IMR-90 (cell line): ENCODE results near the gene RNF130. TPM values are rescaled to one million over a fixed set of nuclear protein-coding genes. Genes with fewer than 3 reads are reported as not detected.

Source experiments
- ATAC-seq: fragments of 200-7000 bp; cut with Tn5 transposase; 2 replicates; pipeline ENCODE4 v1.9.1; 2020; ENCODE audit warnings: low read depth, mild to moderate bottlenecking, moderate library complexity
- BruUV-seq: library from RNA; stranded (reverse); fragments of 400-500 nt; replicated peaks from 2 replicates; lab custom pipeline; 2021; lab: Mats Ljungman, UMichigan
- CTCF ChIA-PET: fragments of 300-600 bp; formaldehyde crosslinking; extraction: SDS; loops from one replicate; lab custom pipeline; 2021; ENCODE audit warnings: antibody characterized with exemption; lab: Yijun Ruan, JAX
- POLR2A ChIA-PET: fragments of 300-600 bp; sonication (Branson Sonifier 250); formaldehyde crosslinking; loops from one replicate; lab custom pipeline; 2022; ENCODE audit warnings: antibody characterized with exemption; ENCODE audit not compliant: unreplicated experiment; lab: Charles Lee
- DNase-seq: peaks from one replicate; pipeline ENCODE4 v3.0.0; 2013
- H2AFZ ChIP-seq: replicated peaks from 2 replicates; pipeline ENCODE3; 2013; ENCODE audit warnings: low read length, mild to moderate bottlenecking; ENCODE audit not compliant: poor library complexity
- H2AK5ac ChIP-seq: 2 replicates; pipeline ENCODE4 v1.6.1; 2013; ENCODE audit warnings: low read depth, low read length, inconsistent platforms
- H2AK9ac ChIP-seq: replicated peaks from 2 replicates; pipeline ENCODE3; 2013; ENCODE audit warnings: mild to moderate bottlenecking, low read depth, low read length, moderate library complexity; ENCODE audit not compliant: poor library complexity
- H2BK120ac ChIP-seq: 2 replicates; pipeline ENCODE4 v1.6.1; 2013; ENCODE audit warnings: low read depth, low read length, inconsistent platforms
- H2BK15ac ChIP-seq: 3 replicates; pipeline ENCODE4 v1.6.1; 2013; ENCODE audit warnings: low read depth, low read length, inconsistent platforms
- H2BK20ac ChIP-seq: 2 replicates; pipeline ENCODE4 v1.6.1; 2013; ENCODE audit warnings: low read depth, mild to moderate bottlenecking, inconsistent platforms, low read length, moderate library complexity
- H2BK5ac ChIP-seq: 2 replicates; pipeline ENCODE4 v1.6.1; 2013; ENCODE audit warnings: mild to moderate bottlenecking, low read depth, low read length, inconsistent platforms; ENCODE audit not compliant: poor library complexity, severe bottlenecking
- H3K14ac ChIP-seq: replicated peaks from 2 replicates; pipeline ENCODE4 v1.6.1; 2013; ENCODE audit warnings: low read depth, low read length, inconsistent platforms
- H3K18ac ChIP-seq: 2 replicates; pipeline ENCODE4 v1.6.1; 2013; ENCODE audit warnings: low read depth, low read length, control low read depth
- H3K23ac ChIP-seq: 2 replicates; pipeline ENCODE4 v1.6.1; 2013; ENCODE audit warnings: low read depth, low read length, inconsistent platforms
- H3K27ac ChIP-seq: 2 replicates; pipeline ENCODE4 v1.5.1; 2013; ENCODE audit warnings: mild to moderate bottlenecking, control low read depth, low read length; ENCODE audit not compliant: insufficient read depth
- H3K27me3 ChIP-seq: 2 replicates; pipeline ENCODE4 v1.6.1; 2013; ENCODE audit warnings: low read length; ENCODE audit not compliant: control insufficient read depth, insufficient read depth
- H3K36me3 ChIP-seq: 2 replicates; pipeline ENCODE4 v1.6.1; 2013; ENCODE audit warnings: low read length, mixed read lengths; ENCODE audit not compliant: control insufficient read depth, insufficient read depth
- H3K4ac ChIP-seq: 2 replicates; pipeline ENCODE4 v1.6.1; 2013; ENCODE audit warnings: low read depth, low read length, inconsistent platforms
- H3K4me1 ChIP-seq: 2 replicates; pipeline ENCODE4 v1.6.1; 2013; ENCODE audit warnings: low read length, mixed read lengths; ENCODE audit not compliant: control insufficient read depth, insufficient read depth
- H3K4me2 ChIP-seq: 2 replicates; pipeline ENCODE4 v1.6.1; 2013; ENCODE audit warnings: low read depth, mild to moderate bottlenecking, control low read depth, low read length, moderate library complexity
- H3K4me3 ChIP-seq: 2 replicates; pipeline ENCODE4 v1.5.1; 2013; ENCODE audit warnings: low read depth, mild to moderate bottlenecking, control low read depth, low read length, moderate library complexity; ENCODE audit not compliant: insufficient read depth
- H3K56ac ChIP-seq: 2 replicates; pipeline ENCODE4 v1.6.1; 2013; ENCODE audit warnings: low read length, inconsistent platforms; ENCODE audit not compliant: insufficient read depth; ENCODE audit errors: extremely low read depth
- H3K79me1 ChIP-seq, 2 experiments: 2 replicates each; pipeline ENCODE4 v1.6.1; 2013; ENCODE audit warnings: low read length in 2 of 2, inconsistent platforms in 1 of 2, low read depth in 1 of 2
- H3K9ac ChIP-seq: 2 replicates; pipeline ENCODE4 v1.6.1; 2013; ENCODE audit warnings: low read depth, low read length, control low read depth
- H3K9me1 ChIP-seq: 2 replicates; pipeline ENCODE4 v1.6.1; 2013; ENCODE audit warnings: low read length, inconsistent platforms; ENCODE audit not compliant: insufficient read depth
- H3K9me3 ChIP-seq: 2 replicates; pipeline ENCODE4 v1.6.1; 2013; ENCODE audit warnings: low read length; ENCODE audit not compliant: control insufficient read depth, insufficient read depth
- H4K20me1 ChIP-seq: 2 replicates; pipeline ENCODE4 v1.6.1; 2013; ENCODE audit warnings: low read length, inconsistent platforms; ENCODE audit not compliant: insufficient read depth
- H4K5ac ChIP-seq: 2 replicates; pipeline ENCODE4 v1.6.1; 2013; ENCODE audit warnings: mild to moderate bottlenecking, low read depth, low read length, control low read depth
- H4K8ac ChIP-seq, 2 experiments: 2 replicates each; pipeline ENCODE4 v1.6.1; 2013; ENCODE audit warnings: low read depth in 2 of 2, low read length in 2 of 2, control low read depth in 1 of 2, inconsistent platforms in 1 of 2
- H4K91ac ChIP-seq: 2 replicates; pipeline ENCODE4 v1.6.1; 2013; ENCODE audit warnings: low read depth, low read length, inconsistent platforms; ENCODE audit not compliant: insufficient read depth
- WGBS, 2 experiments: methylation state at CpG; one replicate each; pipeline versions ENCODE4 v1.1.5 to v1.1.7; 2013; ENCODE audit warnings: missing lambda C conversion rate in 2 of 2; ENCODE audit not compliant: insufficient read length in 1 of 2; ENCODE audit errors: extremely low coverage in 2 of 2; 5-methylcytosine and 5-hydroxymethylcytosine counted together
- dilution Hi-C: fragments of 300-500 bp; cut with HindIII; formaldehyde crosslinking; loops from one replicate; pipeline ENCODE4 v1.14.3; 2018; ENCODE audit warnings: low sequenced_read_pairs; ENCODE audit not compliant: unreplicated experiment
- in situ Hi-C: fragments of 300-500 bp; cut with MboI; formaldehyde crosslinking; loops from 3 replicates; pipeline ENCODE4 v1.14.3; 2019; ENCODE audit warnings: low sequenced_read_pairs, inconsistent platforms, mixed read lengths
- intact Hi-C: fragments of 100-400 bp; cut with micrococcal nuclease; formaldehyde crosslinking; loops from 2 replicates; pipeline ENCODE4 v1.10.0; 2022
- polyA plus RNA-seq, 3 experiments: library from polyadenylated mRNA; depleted of rRNA; stranded (reverse); fragments of >200 nt; gene quantifications; 2 replicates each; pipeline ENCODE4 v1.2.3, GENCODE V29; 2012; ENCODE audit warnings: low replicate concordance in 1 of 3
- total RNA-seq: library from RNA; depleted of rRNA; stranded (reverse); fragments of >200 nt; gene quantifications from 2 replicates; pipeline ENCODE4 v1.2.3, GENCODE V29; 2012
- TF ChIP-seq, protein P1 (sequence below): conservative IDR thresholded peaks from 2 replicates; pipeline ENCODE4 v1.5.1; 2012; ENCODE audit warnings: mild to moderate bottlenecking, low read depth, low read length, improper control_type of control experiment

The RNF130 gene
- total and polyA plus RNA-seq, 2 of the 4 experiments (the other 2 are of a cell fraction) = 12.9 to 21.7 TPM

DNA sequence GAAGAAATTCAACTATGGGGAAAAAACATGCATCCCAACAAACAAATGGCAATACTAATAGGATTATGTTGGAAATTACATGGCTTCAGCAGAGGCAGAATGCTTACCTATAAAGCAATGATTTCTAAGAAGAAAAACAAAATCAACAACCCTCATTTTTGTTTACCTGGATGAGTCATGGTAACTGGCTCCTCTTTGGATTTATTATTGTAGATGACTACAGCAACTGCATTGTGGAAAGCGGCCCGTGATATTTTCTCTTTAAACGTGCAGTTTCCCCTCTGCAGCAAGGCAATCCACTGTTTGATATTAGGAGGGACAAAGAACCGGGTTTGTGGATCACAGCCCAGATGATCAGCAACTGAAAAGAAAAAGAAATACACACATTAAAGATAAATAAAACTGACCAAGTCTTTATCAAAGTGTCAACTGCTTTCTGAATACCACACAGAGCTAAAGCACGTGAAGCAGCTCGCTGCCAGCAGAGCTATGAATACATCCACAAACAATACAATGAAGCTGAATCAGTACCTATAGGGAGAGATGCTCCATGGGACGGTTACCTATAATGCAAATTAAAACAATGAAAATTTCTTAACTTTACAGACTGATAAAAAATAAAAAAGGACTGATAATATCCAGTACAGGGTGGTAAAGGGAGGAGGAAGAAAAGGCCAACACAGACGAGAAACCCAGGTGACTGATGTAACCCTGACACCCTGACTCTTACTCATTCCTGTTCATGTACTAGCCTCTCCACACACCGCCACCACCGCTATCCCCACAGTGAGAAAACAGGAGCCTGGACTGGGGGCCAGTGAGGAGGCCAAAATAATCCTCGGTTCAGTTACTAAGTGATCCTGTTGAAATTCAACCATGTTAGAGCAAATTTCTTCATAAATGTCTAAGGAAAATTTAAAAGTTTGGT lies 31.0 kb downstream of the RNF130 start:
- ChIA-PET POLR2A (no interaction called here), CTCF (no interaction called here)
- Histone ChIP-seq H3K23ac (no peak overlapping the region), H3K14ac (no peak overlapping the region), H2BK5ac (no peak overlapping the region), H3K4me2 (no peak overlapping the region), H2BK120ac (no peak overlapping the region), H3K18ac (no peak overlapping the region), H3K4me3 (no peak overlapping the region), H3K9me1 (no peaks in the 10 kb centered on the region), H3K9ac (no peak overlapping the region), H2AK9ac (no peak overlapping the region), H3K27ac (no peak overlapping the region), H3K36me3 (peaks cover 11% of the 10 kb centered on the region), H3K4ac (no peak overlapping the region), H4K5ac (no peak overlapping the region), H3K79me1 (peaks cover 10 to 12% of the 10 kb centered on the region in 2 experiments; a peak in 2 of 4 replicates), H3K4me1 (no peaks in the 10 kb centered on the region), H2AFZ (no peak overlapping the region), H4K91ac (no peak overlapping the region), H2AK5ac (no peak overlapping the region), H4K20me1 (no peaks in the 10 kb centered on the region), H4K8ac (no peak overlapping the region), H2BK15ac (no peak overlapping the region), H3K27me3 (no peaks in the 10 kb centered on the region), H2BK20ac (no peak overlapping the region), H3K56ac (no peak overlapping the region), H3K9me3 (peaks cover 8% of the 10 kb centered on the region)
- in situ Hi-C loops (no loop called here), dilution Hi-C loops (no loop called here), intact Hi-C loops (no loop called here)
- no peak for ATAC-seq
- BruUV-seq = no TSS peak
- no CpG with 5 or more reads among the region's 11 CpGs for WGBS, 2 experiments
- TF ChIP-seq, protein P1, sequence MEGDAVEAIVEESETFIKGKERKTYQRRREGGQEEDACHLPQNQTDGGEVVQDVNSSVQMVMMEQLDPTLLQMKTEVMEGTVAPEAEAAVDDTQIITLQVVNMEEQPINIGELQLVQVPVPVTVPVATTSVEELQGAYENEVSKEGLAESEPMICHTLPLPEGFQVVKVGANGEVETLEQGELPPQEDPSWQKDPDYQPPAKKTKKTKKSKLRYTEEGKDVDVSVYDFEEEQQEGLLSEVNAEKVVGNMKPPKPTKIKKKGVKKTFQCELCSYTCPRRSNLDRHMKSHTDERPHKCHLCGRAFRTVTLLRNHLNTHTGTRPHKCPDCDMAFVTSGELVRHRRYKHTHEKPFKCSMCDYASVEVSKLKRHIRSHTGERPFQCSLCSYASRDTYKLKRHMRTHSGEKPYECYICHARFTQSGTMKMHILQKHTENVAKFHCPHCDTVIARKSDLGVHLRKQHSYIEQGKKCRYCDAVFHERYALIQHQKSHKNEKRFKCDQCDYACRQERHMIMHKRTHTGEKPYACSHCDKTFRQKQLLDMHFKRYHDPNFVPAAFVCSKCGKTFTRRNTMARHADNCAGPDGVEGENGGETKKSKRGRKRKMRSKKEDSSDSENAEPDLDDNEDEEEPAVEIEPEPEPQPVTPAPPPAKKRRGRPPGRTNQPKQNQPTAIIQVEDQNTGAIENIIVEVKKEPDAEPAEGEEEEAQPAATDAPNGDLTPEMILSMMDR = no peak
- no peak for DNase-seq
